Adrenal gland (tissue), 12 donors: Measurements from ENCODE around the gene SCG2. TPM values are rescaled to one million over a fixed set of nuclear protein-coding genes. Genes with fewer than 3 reads are reported as not detected.

Experiments
- DNase-seq, 7 donors: peaks; one replicate each; pipeline ENCODE4 v3.0.0-alpha.2; 2019 to 2020
- H3K27ac ChIP-seq, 5 donors: fragments of 200-600 bp; sonication (generic) in 4 of 5; 1 replicate in 3 of 5; 2 replicates in 2 of 5; pipeline versions ENCODE4 v1.5.1 to v1.8.0; 2016 to 2020; ENCODE audit warnings: mild to moderate bottlenecking in 1 of 5
- H3K27me3 ChIP-seq: fragments of 200-600 bp; 2 replicates; pipeline ENCODE4 v1.8.0; 2021
- H3K36me3 ChIP-seq, 2 donors: fragments of 200-600 bp; replicated peaks in 1 of 2; 1 replicate in 1 of 2; 2 replicates in 1 of 2; pipeline versions ENCODE4 v1.5.1 to v1.8.0; 2018 to 2022
- H3K4me1 ChIP-seq, 2 donors: fragments of 200-600 bp; replicated peaks in 1 of 2; 1 replicate in 1 of 2; 2 replicates in 1 of 2; pipeline versions ENCODE4 v1.5.1 to v1.8.0; 2018 to 2021
- H3K4me3 ChIP-seq, 4 donors: fragments of 200-600 bp; sonication (generic) in 3 of 4; one replicate each; pipeline ENCODE4 v1.5.1; 2016 to 2018
- H3K9me3 ChIP-seq, 3 donors: fragments of 200-600 bp; sonication (generic) in 1 of 3; replicated peaks in 1 of 3; 1 replicate in 2 of 3; 2 replicates in 1 of 3; pipeline versions ENCODE4 v1.5.1 to v1.8.0; 2016 to 2021
- CTCF ChIP-seq, 6 experiments: fragments of 450-650 bp in 4 of 6; fragments of 200-600 bp in 2 of 6; sonication (generic) in 1 of 6; IDR thresholded peaks; 1 replicate in 5 of 6; 2 replicates in 1 of 6; pipeline versions ENCODE4 v1.5.1 to v1.8.0; 2016 to 2021; ENCODE audit warnings: antibody characterized with exemption in 6 of 6, mild to moderate bottlenecking in 2 of 6, moderate library complexity in 1 of 6
- POLR2A ChIP-seq, 2 donors: fragments of 450-650 bp; IDR thresholded peaks; one replicate each; pipeline ENCODE4 v1.6.1; 2017; ENCODE audit warnings: antibody characterized with exemption in 2 of 2, mild to moderate bottlenecking in 2 of 2, moderate library complexity in 1 of 2
- WGBS, 4 donors: extraction: QIAGEN DNeasy Blood & Tissue Kit in 2 of 4; methylation state at CpG; one replicate each; pipeline versions ENCODE4 v1.1.5 to v1.1.7; 2013 to 2017; 5-methylcytosine and 5-hydroxymethylcytosine counted together
- intact Hi-C, 2 donors: fragments of 100-400 bp; cut with DNase I; formaldehyde crosslinking; loops; one replicate each; pipeline versions ENCODE4 v1.14.1 to v1.15.0; 2022 to 2023
- polyA plus RNA-seq, 3 donors: library from polyadenylated mRNA; stranded (reverse); fragments of 200-250 nt in 2 of 3; fragments of 350-450 nt in 1 of 3; fragmentation: Illumina TruSeq in 1 of 3; extraction: RNeasy Lipid Tissue Mini Kit (QIAGEN cat#74804) in 1 of 3; gene quantifications; one replicate each; pipeline ENCODE4 v1.2.3, GENCODE V29; 2013 to 2014
- total RNA-seq, 9 donors: library from RNA; depleted of rRNA in 4 of 9; stranded (reverse); fragments of >200 nt in 4 of 9; fragments of 120-200 nt in 1 of 9; fragmentation: NEBNext Ultra II Directional in 1 of 9; extraction: Animal tissue kit (Norgen Biotek cat#: 25700) in 1 of 9; gene quantifications; one replicate each; pipeline versions ENCODE4 v1.1.0 to v1.2.4, GENCODE V29; 2013 to 2023
- donor health status: healthy with polysubstance abuse.
- donor health status: Bipolar disorder and iron deficiency.
- donor health status: DM: yes; HTN: yes; CAD: no.
- donor health status: DM: no; HTN: no; CAD: no.
- donor health status: DM: no; HTN: no; CAD: no.
- donor health status: DM: yes; HTN: yes; CAD: no.

Gene SCG2
- total and polyA plus RNA-seq, 12 donors: 0.29 to 688 (median 37.1) TPM; not detected in 1

- H3K4me1 ChIP-seq: no peaks in the 10 kb centered on the region
- no peak for DNase-seq
- WGBS, 4 donors: 59 to 91% (median 69%) methylated on average over 1 of the region's 1 CpG
- H3K9me3 ChIP-seq: no peaks in the 10 kb centered on the region
- H3K36me3 ChIP-seq: no peaks in the 10 kb centered on the region
- no peak overlapping the region for H3K4me3 ChIP-seq
- H3K27me3 ChIP-seq: no peaks in the 10 kb centered on the region
- no peak for TF ChIP-seq POLR2A (IDR thresholded peaks at IDR 0.05)
- no peak for TF ChIP-seq CTCF (IDR thresholded peaks at IDR 0.05)
- H3K27ac ChIP-seq: no peak overlapping the region
- intact Hi-C loops: no loop called here
Observed at GRCh38 chr2:223566396-223566795, 35.8 kb downstream of the SCG2 start.

GRCh38 chr2:223563462-223563861 is 38.7 kb downstream of the SCG2 start:
- Histone ChIP-seq H3K4me3 (no peak overlapping the region), H3K36me3 (no peaks in the 10 kb centered on the region), H3K9me3 (peaks cover 0 to 6% (median 0%) of the 10 kb centered on the region in 3 donors), H3K4me1 (no peaks in the 10 kb centered on the region), H3K27me3 (no peaks in the 10 kb centered on the region), H3K27ac (no peak overlapping the region)
- TF ChIP-seq POLR2A (IDR thresholded peaks at IDR 0.05) (no peak), CTCF (IDR thresholded peaks at IDR 0.05) (no peak)
- no peak for DNase-seq
- intact Hi-C loops: no loop called here

GRCh38 chr2:223562078-223562477 is 40.1 kb downstream of the SCG2 start:
- Histone ChIP-seq H3K9me3 (peaks cover 0 to 6% (median 0%) of the 10 kb centered on the region in 3 donors), H3K4me1 (no peaks in the 10 kb centered on the region), H3K36me3 (no peaks in the 10 kb centered on the region), H3K27me3 (no peaks in the 10 kb centered on the region), H3K4me3 (no peak overlapping the region), H3K27ac (no peak overlapping the region)
- WGBS, 4 donors: 70 to 87% (median 79%) methylated on average over 2 of the region's 2 CpGs
- TF ChIP-seq POLR2A (IDR thresholded peaks at IDR 0.05) (no peak), CTCF (IDR thresholded peaks at IDR 0.05) (no peak)
- DNase-seq: no peak
- intact Hi-C loops: no loop called here

GRCh38 chr2:223560749-223561435 is 41.3 kb downstream of the SCG2 start:
- no peaks in the 10 kb centered on the region for H3K4me1 ChIP-seq
- no peak overlapping the region for H3K4me3 ChIP-seq
- H3K36me3 ChIP-seq: no peaks in the 10 kb centered on the region
- intact Hi-C loops: no loop called here
- H3K27ac ChIP-seq: no peak overlapping the region
- H3K9me3 ChIP-seq: peaks cover 0 to 6% (median 0%) of the 10 kb centered on the region in 3 donors
- WGBS, 4 donors: 78 to 87% (median 80%) methylated on average over 7 of the region's 7 CpGs
- H3K27me3 ChIP-seq: no peaks in the 10 kb centered on the region
- no peak for DNase-seq
- TF ChIP-seq POLR2A (IDR thresholded peaks at IDR 0.05) (no peak), CTCF (IDR thresholded peaks at IDR 0.05) (no peak)
